OCI-LY7 (cell line): ENCODE data around the gene MIOS. TPM values are rescaled to one million over a fixed set of nuclear protein-coding genes. Genes with fewer than 3 reads are reported as not detected.
"Not testable (repeated sequence)": the region's sequence is repeated elsewhere in the genome, so short reads cannot be mapped to it uniquely, and the experiment has no call there.

ENCODE experiments used
- BruUV-seq: library from RNA; stranded (reverse); fragments of 400-500 nt; replicated peaks from 2 replicates; lab custom pipeline; 2021; lab: Mats Ljungman, UMichigan
- CTCF ChIA-PET: fragments of 300-600 bp; sonication (Branson Sonifier 250); formaldehyde crosslinking; loops from one replicate; lab custom pipeline; 2022; ENCODE audit warnings: antibody characterized with exemption; ENCODE audit not compliant: unreplicated experiment; lab: Charles Lee
- POLR2A ChIA-PET: fragments of 300-600 bp; sonication (Branson Sonifier 250); formaldehyde crosslinking; loops from one replicate; lab custom pipeline; 2022; ENCODE audit warnings: antibody characterized with exemption; lab: Charles Lee
- DNase-seq: peaks from one replicate; pipeline ENCODE4 v3.0.0-alpha.2; 2015; ENCODE audit warnings: low spot score
- H2AFZ ChIP-seq: fragments of 200-600 bp; sonication (generic), shearing (Covaris generic); 2 replicates; pipeline ENCODE4 v1.6.1; 2014; ENCODE audit warnings: mild to moderate bottlenecking, antibody characterized with exemption, low read length, moderate library complexity
- H3K27ac ChIP-seq: fragments of 200-600 bp; sonication (generic); 2 replicates; pipeline ENCODE4 v1.5.1; 2014; ENCODE audit warnings: mixed run types, low read depth, mild to moderate bottlenecking, moderate library complexity, low read length, inconsistent platforms; ENCODE audit not compliant: poor library complexity, severe bottlenecking
- H3K36me3 ChIP-seq: fragments of 200-600 bp; sonication (generic); 2 replicates; pipeline ENCODE4 v1.6.1; 2014; ENCODE audit warnings: mild to moderate bottlenecking, antibody characterized with exemption, low read length, moderate library complexity, mixed read lengths; ENCODE audit not compliant: insufficient read depth
- H3K4me1 ChIP-seq: fragments of 200-600 bp; sonication (generic); 2 replicates; pipeline ENCODE4 v1.5.1; 2014; ENCODE audit warnings: mild to moderate bottlenecking, low read length; ENCODE audit not compliant: insufficient read depth, poor library complexity, severe bottlenecking
- H3K4me2 ChIP-seq: fragments of 200-600 bp; sonication (generic); 2 replicates; pipeline ENCODE4 v1.6.1; 2014; ENCODE audit warnings: mild to moderate bottlenecking, low read length
- H3K4me3 ChIP-seq: fragments of 200-600 bp; sonication (generic); 2 replicates; pipeline ENCODE4 v1.5.1; 2014; ENCODE audit warnings: mild to moderate bottlenecking, low read depth, low read length; ENCODE audit not compliant: poor library complexity, severe bottlenecking
- H3K79me2 ChIP-seq: fragments of 200-600 bp; sonication (generic); 2 replicates; pipeline ENCODE4 v1.6.1; 2016; ENCODE audit warnings: low read depth, mild to moderate bottlenecking, low read length, moderate library complexity, mixed read lengths; ENCODE audit not compliant: insufficient read depth
- H3K9me2 ChIP-seq: fragments of 200-600 bp; sonication (generic); 2 replicates; pipeline ENCODE4 v1.6.1; 2016; ENCODE audit warnings: mild to moderate bottlenecking, low read length, mixed read lengths; ENCODE audit not compliant: insufficient read depth
- H3K9me3 ChIP-seq: fragments of 200-600 bp; sonication (generic); 2 replicates; pipeline ENCODE4 v1.6.1; 2014; ENCODE audit warnings: mild to moderate bottlenecking, mixed run types, low read length, mixed read lengths
- H4K20me1 ChIP-seq: fragments of 200-600 bp; sonication (generic); 2 replicates; pipeline ENCODE4 v1.6.1; 2014; ENCODE audit warnings: mild to moderate bottlenecking, antibody characterized with exemption, low read length, moderate library complexity, mixed read lengths; ENCODE audit not compliant: insufficient read depth
- EZH2phosphoT487 ChIP-seq: fragments of 200-600 bp; sonication (generic); IDR thresholded peaks from 2 replicates; pipeline ENCODE4 v1.6.1; 2018; ENCODE audit warnings: low read depth, borderline replicate concordance, mild to moderate bottlenecking, mixed run types, antibody characterized with exemption, low read length, moderate library complexity, mixed read lengths
- intact Hi-C: fragments of 100-400 bp; cut with micrococcal nuclease; formaldehyde crosslinking; loops from one replicate; pipeline ENCODE4 v1.10.0; 2022; ENCODE audit not compliant: unreplicated experiment
- total RNA-seq, 2 experiments: library from RNA; depleted of rRNA in 1 of 2; stranded (reverse); fragments of >200 nt in 1 of 2; shearing (Covaris generic) in 1 of 2; gene quantifications; 2 replicates each; pipeline ENCODE4 v1.2.3, GENCODE V29; 2014 to 2022
- TF ChIP-seq, protein P1 (sequence below): fragments of 200-600 bp; sonication (generic); conservative IDR thresholded peaks from 2 replicates; pipeline ENCODE4 v1.5.1; 2014; ENCODE audit warnings: mild to moderate bottlenecking, antibody characterized with exemption, low read length, moderate library complexity, mixed read lengths

Gene MIOS
- total RNA-seq, 2 experiments from 2014 or later = 24.9 to 25.8 TPM

DNA sequence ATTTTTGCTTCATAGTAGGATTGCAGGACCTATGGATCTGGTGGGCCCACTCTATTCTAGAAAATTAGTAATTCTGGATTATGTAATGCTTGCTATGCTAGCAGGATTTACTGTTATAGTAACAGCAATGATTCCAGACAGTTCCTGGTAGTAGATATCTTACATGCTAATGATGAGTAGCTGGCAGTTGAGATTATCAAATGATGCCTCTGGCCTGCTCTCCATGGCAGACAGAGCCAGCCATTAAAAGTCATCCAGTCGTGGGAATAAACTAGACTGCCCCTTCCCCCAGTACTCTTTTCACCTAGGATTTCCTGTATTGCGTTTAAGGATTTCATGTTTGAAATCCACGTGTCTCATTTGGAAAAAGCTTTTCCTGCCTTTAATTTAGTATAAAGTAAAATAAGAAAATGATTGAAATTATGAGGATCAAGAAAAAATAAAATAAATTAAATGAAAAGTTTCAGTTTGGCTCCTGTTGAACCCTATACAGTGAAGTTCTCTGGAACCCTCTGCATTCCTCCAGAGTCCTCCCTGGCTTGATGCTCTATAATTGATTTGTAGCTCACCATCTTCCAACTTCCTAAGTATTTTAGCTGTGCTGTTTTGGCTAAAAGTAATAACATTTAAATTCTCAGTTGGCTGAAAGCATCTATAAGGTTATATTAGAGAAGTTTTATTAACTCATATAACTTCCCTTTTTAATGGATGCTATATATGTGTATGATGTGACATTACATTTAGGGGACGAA is 88.5 kb downstream of the MIOS start:
- H3K9me3 ChIP-seq = no peaks in the 10 kb centered on the region
- H3K4me3 ChIP-seq = no peak overlapping the region
- no peak for DNase-seq
- POLR2A ChIA-PET = interaction anchor here (0.7 kb wide), 1 partner anchor 473 kb away, joined by 4 read pairs; the partner anchor contains the start of gene C1GALT1
- no peaks in the 10 kb centered on the region for H4K20me1 ChIP-seq
- no peaks in the 10 kb centered on the region for H3K9me2 ChIP-seq
- TF ChIP-seq, protein P1, sequence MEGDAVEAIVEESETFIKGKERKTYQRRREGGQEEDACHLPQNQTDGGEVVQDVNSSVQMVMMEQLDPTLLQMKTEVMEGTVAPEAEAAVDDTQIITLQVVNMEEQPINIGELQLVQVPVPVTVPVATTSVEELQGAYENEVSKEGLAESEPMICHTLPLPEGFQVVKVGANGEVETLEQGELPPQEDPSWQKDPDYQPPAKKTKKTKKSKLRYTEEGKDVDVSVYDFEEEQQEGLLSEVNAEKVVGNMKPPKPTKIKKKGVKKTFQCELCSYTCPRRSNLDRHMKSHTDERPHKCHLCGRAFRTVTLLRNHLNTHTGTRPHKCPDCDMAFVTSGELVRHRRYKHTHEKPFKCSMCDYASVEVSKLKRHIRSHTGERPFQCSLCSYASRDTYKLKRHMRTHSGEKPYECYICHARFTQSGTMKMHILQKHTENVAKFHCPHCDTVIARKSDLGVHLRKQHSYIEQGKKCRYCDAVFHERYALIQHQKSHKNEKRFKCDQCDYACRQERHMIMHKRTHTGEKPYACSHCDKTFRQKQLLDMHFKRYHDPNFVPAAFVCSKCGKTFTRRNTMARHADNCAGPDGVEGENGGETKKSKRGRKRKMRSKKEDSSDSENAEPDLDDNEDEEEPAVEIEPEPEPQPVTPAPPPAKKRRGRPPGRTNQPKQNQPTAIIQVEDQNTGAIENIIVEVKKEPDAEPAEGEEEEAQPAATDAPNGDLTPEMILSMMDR = no peak
- no peak for TF ChIP-seq EZH2phosphoT487
- H3K27ac ChIP-seq = no peak overlapping the region
- no peaks in the 10 kb centered on the region for H3K36me3 ChIP-seq
- CTCF ChIA-PET = no interaction called here
- intact Hi-C loops = no loop called here
- H3K4me1 ChIP-seq = no peaks in the 10 kb centered on the region
- no TSS peak for BruUV-seq
- H3K79me2 ChIP-seq = no peaks in the 10 kb centered on the region; the same call in 1 of the 2 replicates
- no peak overlapping the region for H3K4me2 ChIP-seq
- H2AFZ ChIP-seq = no peak overlapping the region

DNA sequence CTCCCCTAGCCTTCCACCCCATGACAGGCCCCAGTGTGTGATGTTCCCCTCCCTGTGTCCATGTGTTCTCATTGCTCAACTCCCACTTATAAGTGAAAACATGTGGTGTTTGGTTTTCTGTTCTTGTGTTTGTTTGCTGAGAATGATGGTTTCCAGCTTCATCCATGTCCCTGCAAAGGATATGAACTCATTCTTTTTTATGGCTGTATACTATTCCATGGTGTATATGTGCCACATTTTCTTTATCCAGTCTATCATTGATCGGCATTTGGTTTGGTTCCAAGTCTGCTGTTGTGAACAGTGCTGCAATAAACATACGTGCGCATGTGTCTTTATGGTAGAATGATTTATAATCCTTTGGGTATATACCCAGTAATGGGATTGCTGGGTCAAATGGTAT is 89.8 kb downstream of the MIOS start:
- DNase-seq, H3K36me3 ChIP-seq, H3K9me3 ChIP-seq, CTCF ChIA-PET, H4K20me1 ChIP-seq, POLR2A ChIA-PET, H3K79me2 ChIP-seq, H3K27ac ChIP-seq, H3K4me1 ChIP-seq, BruUV-seq, H2AFZ ChIP-seq, H3K4me3 ChIP-seq, intact Hi-C loops, H3K4me2 ChIP-seq, H3K9me2 ChIP-seq: not testable (repeated sequence)

Other genes starting within 250 kb of the MIOS start
- 0.33 TPM in 1 of 2 replicates, not detected in the other for gene COL28A1, start 31.0 kb upstream of the MIOS start, total RNA-seq (2014; rRNA removed; shearing (Covaris generic))
- gene COL28A1, start 31.0 kb upstream of the MIOS start, total RNA-seq (2022) = 0.28 TPM in 1 of 2 replicates, not detected in the other
- gene UMAD1, start 73.9 kb downstream of the MIOS start, total RNA-seq (2014; rRNA removed; shearing (Covaris generic)) = 8.7 and 14.2 TPM in 2 replicates
- gene UMAD1, start 73.9 kb downstream of the MIOS start, total RNA-seq (2022) = 14.5 and 15.2 TPM in 2 replicates
- gene RPA3, start 151.7 kb downstream of the MIOS start, total RNA-seq (2014; rRNA removed; shearing (Covaris generic)) = 53.0 and 66.3 TPM in 2 replicates
- 110 and 111 TPM in 2 replicates for gene RPA3, start 151.7 kb downstream of the MIOS start, total RNA-seq (2022)